Measurements from ENCODE around the gene SH3PXD2A.

SH3PXD2A gene

DNA sequence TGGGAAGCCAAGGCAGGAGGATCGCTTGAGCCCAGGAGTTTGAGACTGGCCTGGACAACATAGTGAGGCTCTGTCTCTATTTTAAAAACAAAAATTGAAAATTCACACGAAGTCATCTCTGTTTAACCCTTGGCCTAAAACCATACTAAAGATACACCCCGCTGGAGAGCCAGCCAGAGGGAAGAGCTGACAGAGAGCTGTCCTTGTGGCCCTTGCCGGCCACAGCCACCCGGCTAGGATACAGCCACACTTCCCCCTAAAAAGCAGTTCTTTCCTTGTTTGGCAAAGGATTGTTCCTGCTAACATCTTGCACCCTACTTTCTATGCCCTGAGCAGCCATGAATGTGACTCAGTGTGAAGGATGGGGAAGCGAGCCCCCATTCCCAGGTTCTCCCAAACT is 49.6 kb downstream of the SH3PXD2A start:
- no peak for DNase-seq

DNA sequence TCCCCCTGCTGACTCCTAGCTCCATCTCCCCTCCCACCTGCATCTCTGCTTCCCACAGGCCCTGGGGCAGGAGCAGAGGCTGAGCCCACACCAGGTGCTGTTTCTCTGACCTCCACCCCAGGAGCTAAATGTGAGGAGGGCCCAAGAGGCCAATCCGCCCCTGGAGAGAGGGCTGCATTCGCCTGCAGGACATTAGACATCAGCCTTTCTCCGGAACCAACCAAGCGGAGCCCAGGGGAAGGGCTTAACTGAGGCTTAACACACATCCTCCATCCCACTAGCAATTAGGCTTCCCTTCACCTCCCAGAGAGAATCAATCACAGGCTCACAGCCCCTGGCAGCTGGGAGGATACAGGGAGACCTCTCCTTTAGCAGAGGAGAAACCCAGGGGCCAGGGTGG is 50.5 kb downstream of the SH3PXD2A start:
- DNase-seq: no peak

DNA sequence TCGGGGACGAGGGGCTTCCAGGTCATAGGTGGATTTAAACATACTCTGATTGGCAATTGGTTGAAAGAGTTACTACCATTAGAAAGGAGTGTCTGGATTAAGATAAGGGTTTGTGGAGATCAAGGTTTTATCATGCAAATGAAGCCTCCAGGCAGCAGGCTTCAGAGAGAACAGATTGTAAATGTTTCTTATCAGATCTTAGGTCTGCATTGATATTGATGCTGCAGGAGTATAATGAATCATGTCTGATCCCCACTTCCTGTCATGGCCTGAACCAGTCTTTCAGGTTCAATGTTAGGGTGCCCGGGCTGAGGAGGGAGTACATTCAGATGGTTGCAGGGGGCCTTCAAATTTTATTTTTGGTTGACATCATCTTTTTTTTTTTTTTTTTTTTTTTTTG is 51.4 kb downstream of the SH3PXD2A start:
- no peak for DNase-seq

DNA sequence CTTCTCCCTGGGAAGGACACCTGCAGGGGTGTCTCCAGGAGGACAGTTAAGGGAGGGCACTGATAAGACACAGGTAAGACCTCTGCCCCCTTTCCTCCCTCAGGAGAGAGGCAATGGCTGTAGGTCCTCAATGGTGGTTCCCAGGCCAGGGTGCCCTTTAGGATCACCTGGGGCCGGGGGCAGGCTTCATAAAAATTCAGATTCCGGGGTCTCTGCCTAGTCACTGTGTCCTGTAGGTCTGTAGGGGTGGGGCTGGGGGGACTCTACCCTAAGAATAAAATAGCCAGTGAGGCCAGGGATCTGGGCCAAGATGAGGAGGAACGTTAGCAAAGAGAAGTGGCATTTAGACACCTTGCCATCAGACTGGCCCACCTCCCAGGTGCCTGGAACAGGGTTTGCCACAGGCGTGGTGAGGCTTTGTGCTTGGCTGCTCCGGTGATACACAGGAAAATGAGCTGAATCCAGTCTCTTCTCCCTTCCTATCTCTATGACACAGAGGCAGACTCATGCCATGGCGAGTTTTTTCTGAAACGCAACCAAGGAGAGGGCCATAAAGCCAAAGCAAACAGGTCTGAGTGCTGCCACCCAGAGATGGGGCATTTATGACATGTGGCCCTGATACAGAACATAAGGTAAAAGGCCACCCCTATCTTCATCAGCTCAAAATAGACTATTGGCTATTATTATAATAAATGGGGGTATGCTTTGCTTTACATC is 52.6 kb downstream of the SH3PXD2A start:
- no peak for DNase-seq

- DNase-seq: no peak
These were observed 53.3 kb downstream of the SH3PXD2A start for GRCh38 chr10:103802081-103802480.

- no peak for DNase-seq
These were observed 54.4 kb downstream of the SH3PXD2A start for GRCh38 chr10:103800789-103801540.

GRCh38 chr10:103800089-103800488 is 55.3 kb downstream of the SH3PXD2A start:
- DNase-seq: no peak

DNA sequence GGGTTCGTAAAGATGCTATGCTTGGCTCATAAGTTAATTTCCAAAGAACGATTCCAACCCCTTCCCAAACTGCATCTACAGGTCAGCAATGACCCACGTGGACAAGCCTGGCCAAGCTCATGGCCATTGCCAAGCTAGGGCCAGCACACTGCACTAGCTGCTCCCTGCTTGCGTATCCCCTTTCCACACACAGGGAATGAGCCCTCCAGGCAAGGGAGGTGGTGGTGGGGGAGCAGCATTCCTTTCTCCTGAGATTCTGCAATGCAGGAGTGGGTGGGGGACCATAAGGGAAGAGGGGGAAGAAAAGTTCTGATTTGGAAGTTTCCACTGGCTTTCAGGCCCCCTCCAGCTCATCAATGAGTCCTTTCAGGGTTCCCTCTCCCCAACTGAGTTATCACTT is 56.0 kb downstream of the SH3PXD2A start:
- DNase-seq: no peak

GRCh38 chr10:103798511-103798910 is 56.9 kb downstream of the SH3PXD2A start:
- DNase-seq: no peak

DNA sequence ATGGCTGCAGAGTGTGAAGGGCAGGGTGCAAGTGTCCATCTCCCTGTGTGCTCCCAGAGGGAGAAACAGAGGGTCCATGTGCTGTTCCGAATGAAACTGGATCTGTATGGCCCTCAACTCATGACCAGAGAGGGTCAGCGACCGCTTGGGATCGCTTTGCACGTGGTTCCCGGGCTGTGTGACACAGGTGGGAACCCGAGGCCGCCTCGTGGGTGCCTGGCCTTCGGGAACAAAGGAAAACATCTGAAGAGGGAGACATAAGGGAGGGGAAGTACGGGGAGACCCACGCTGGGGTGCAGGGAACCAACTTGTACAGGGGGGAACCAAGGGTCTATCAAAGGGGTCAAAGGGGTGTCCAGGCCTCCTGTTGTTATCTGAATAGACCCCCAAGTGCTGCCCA is 57.5 kb downstream of the SH3PXD2A start:
- DNase-seq: no peak

GRCh38 chr10:103795634-103796270 is 59.6 kb downstream of the SH3PXD2A start:
- DNase-seq: no peak

- DNase-seq: no peak
These were observed 60.4 kb downstream of the SH3PXD2A start for GRCh38 chr10:103794996-103795395.

DNA sequence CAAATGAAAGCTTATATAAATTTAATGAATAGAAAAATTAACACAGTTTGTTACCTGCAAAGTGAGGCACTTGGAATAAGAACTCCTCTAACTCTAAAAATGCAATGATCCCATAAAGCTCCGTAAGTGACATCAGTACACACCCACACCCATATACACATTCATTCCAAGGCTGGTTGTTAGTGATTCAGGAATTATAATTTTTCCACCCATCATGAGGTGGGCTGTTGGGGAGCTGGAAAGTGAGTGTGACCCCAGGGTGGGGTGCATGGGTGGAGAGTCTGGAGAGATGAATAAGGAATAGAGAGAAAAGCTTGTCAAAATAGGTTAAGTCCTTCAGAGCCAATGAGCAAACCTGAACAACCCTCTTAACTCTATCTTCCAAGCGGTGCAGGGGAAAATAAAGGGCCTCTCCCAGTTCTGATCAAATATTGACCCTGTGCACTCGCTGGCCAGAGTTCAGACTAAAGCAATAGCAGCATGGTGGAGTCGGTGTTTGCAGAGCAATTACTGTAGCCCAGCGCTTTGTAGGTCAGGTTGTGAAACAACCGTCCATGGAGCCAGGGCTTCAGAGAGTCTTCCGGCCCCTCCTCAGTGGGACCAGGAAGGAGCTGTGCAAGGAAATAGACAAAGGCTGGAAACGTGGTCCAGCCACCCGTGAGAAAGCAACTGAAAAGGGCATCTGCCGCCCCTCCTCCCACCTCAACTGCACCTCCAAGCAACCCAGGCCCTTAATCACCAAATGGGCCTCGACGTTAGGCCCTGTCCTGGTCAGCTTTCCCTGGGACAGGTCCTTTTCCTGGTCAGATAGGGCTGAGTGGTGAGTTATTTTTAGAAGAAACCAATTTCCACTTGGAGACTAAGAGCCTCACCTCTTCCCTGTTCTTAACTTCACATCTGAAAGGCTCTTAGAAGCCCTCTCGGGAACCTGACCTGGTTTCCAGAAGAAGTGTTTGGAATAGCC is 61.2 kb downstream of the SH3PXD2A start:
- DNase-seq: no peak

GRCh38 chr10:103793429-103793828 is 61.9 kb downstream of the SH3PXD2A start:
- DNase-seq: no peak

DNA sequence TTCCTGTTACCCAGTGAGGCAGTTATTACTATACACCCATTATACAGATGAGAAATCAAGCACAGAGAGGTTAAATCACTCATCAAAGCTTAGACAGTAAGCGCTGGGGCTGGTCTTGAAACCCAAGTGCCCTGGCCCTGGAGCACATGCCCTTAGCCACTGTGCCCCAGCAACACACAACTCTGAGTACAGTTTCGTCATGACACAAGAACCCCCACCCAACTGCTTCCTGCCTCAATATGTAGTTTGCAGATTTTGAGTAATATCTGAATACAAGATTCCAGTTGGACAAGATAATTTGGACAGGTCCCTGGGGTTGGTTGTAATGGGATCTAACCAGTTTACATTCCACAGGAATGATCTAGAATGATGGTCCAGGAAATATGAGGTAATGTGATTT is 62.8 kb downstream of the SH3PXD2A start:
- no peak for DNase-seq

DNA sequence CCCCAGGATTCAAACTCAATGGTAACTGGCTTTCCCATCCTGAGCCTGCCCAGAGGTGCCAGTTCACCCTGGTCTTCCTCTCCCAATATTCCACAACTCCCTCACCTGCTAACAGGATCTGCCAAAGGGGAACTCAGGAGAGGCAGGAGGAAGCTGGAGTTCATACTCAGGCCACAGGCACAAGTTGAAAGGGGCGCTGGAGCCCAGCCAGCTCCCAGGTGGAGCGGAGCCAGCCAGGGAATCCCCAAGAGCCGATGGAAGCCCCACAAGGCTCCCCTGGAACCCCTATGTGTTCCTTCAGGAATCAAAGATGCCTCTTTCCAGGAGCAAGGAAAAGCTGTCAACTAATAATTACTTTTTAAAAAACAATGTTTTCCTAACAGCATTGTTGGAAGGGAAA is 63.5 kb downstream of the SH3PXD2A start:
- DNase-seq: no peak

GRCh38 chr10:103791291-103791690 is 64.1 kb downstream of the SH3PXD2A start:
- DNase-seq: no peak

DNA sequence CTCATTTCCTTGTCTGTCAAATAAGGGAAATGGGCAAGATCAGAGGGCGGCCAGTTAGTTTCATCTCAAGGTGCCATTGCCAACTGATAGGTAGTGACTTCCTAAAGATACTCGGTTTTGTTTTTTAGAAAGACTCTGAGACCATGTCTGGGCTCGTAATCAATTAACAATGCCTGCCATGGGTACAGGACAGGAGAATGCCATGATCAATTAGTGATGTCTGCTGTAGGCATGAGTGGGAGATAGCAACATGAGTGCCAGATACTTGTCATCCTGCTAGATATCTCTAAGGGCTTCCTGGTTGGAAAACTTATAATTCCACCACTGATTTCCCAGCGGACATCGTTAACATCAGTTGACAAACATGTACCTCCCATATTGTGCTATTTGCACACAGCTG is 64.8 kb downstream of the SH3PXD2A start:
- no peak for DNase-seq

- DNase-seq: no peak
These were observed 65.6 kb downstream of the SH3PXD2A start for GRCh38 chr10:103789771-103790201.

- DNase-seq: no peak
These were observed 66.2 kb downstream of the SH3PXD2A start for GRCh38 chr10:103789161-103789560.

GRCh38 chr10:103787331-103787730 is 68.0 kb downstream of the SH3PXD2A start:
- DNase-seq: no peak

DNA sequence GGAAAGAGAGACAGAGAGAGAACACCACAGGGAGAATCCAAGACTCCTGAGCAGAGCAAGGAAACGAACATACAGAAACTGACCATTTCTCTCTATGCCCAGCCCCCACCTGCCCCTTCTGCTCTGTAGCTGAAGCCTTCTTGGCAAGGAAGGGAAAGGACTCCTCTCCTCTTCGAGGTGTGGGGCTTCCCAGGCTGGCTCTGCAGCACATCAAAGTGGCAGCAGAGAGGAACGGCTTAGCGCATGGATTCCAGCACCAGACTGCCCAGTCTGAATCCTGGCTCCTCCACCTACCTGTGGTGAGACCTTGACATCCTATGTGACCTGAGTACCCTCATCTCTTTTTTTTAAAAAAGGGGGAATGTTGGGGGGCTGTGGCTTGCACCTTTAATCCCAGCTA is 69.4 kb downstream of the SH3PXD2A start:
- no peak for DNase-seq
